ENCODE results near the gene RELN. TPM values are rescaled to one million over a fixed set of nuclear protein-coding genes. Genes with fewer than 3 reads are reported as not detected.
A peak's percentile ranks its signal among the peaks of the same experiment; 100 is the strongest.

Gene RELN
- polyA plus RNA-seq, 1 experiment = 4.3 TPM

DNA sequence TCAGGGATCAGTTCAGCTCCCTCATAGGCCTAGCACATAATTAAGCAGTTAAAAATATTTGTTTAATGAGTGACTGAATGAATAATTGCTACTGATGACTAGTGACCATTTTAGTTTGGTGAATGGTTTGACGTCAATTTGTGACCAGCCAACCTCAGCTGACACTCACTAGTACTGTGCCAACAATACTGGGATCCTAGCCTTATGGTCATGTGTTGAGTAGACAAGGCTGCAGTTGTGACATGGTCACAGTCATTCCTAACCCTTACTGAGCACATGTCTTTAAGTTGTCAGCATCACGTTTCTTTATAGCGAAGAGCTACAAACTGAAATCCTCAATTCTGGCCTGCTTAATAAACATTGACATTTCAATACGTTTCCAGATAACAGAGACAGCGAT lies 456.5 kb downstream of the RELN start:
- no peak for DNase-seq (ENCODE audit: low read depth)
- TF ChIP-seq, protein P1, sequence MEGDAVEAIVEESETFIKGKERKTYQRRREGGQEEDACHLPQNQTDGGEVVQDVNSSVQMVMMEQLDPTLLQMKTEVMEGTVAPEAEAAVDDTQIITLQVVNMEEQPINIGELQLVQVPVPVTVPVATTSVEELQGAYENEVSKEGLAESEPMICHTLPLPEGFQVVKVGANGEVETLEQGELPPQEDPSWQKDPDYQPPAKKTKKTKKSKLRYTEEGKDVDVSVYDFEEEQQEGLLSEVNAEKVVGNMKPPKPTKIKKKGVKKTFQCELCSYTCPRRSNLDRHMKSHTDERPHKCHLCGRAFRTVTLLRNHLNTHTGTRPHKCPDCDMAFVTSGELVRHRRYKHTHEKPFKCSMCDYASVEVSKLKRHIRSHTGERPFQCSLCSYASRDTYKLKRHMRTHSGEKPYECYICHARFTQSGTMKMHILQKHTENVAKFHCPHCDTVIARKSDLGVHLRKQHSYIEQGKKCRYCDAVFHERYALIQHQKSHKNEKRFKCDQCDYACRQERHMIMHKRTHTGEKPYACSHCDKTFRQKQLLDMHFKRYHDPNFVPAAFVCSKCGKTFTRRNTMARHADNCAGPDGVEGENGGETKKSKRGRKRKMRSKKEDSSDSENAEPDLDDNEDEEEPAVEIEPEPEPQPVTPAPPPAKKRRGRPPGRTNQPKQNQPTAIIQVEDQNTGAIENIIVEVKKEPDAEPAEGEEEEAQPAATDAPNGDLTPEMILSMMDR (IDR thresholded peaks at IDR 0.05; ENCODE audit: insufficient read depth, low read depth, low read length) = no peak
- CTCF ChIA-PET = interaction anchor here (0.7 to 1.2 kb wide), 2 partner anchors 10 to 1363 kb away, joined by 3 to 4 read pairs; no protein-coding TSS in a partner anchor

DNA sequence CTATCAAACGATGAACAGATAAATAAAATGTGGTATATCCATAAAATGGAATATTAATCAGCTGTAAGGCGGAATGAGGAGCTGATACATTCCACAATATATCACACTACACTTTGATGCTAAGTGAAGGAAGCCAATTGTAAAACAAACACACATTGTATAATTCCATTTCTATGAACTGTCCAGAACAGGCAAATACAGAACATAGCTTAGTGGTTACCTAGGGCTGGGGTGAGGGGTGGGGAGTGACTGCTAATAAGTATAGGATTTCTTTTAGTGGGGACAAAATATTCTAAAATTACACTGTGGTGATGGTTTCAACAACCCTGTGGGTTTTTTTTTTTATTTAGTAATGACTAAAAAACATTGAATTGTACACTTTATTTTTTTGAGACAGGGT lies 461.3 kb downstream of the RELN start:
- Histone ChIP-seq H3K4me3 (ENCODE audit: low read depth, low read length) (no peak overlapping the region), H3K36me3 (ENCODE audit: control insufficient read depth, insufficient read depth, low read length) (no peaks in the 10 kb centered on the region), H3K27me3 (ENCODE audit: control insufficient read depth, insufficient read depth, low read length) (no peaks in the 10 kb centered on the region)
- TF ChIP-seq, protein P1 (IDR thresholded peaks at IDR 0.05; ENCODE audit: insufficient read depth, low read depth, low read length) = no peak
- POLR2A ChIA-PET = no interaction called here
- CTCF ChIA-PET = no interaction called here
- no peak for DNase-seq (ENCODE audit: low read depth)

More for the DNA sequence above, 456.5 kb downstream of the RELN start:
- POLR2A ChIA-PET = no interaction called here
- H3K36me3 ChIP-seq (ENCODE audit: control insufficient read depth, insufficient read depth, low read length) = no peaks in the 10 kb centered on the region
- no peaks in the 10 kb centered on the region for H3K27me3 ChIP-seq (ENCODE audit: control insufficient read depth, insufficient read depth, low read length)
- H3K4me3 ChIP-seq (ENCODE audit: low read depth, low read length) = no peak overlapping the region

DNA sequence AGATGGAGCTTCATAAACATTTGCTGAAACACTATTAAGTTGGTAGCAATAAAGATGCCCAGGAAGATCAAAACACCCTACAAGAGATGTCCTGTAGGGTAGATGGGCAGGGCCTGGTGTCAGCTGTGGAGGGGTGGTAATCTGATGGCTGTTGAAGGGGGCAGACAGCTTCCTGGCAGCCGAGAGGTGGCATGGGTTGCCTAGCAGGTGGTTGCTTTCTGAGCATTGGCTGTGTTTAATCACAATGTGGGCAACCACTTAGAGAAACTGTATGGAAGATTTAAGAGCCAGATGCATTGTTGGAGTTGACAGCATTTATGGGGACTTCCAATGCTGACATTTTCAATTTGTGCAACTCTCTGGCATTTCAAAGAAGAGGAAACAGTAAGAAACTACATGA lies 463.5 kb downstream of the RELN start:
- TF ChIP-seq, protein P1 (IDR thresholded peaks at IDR 0.05; ENCODE audit: insufficient read depth, low read depth, low read length) = no peak
- Histone ChIP-seq H3K36me3 (ENCODE audit: control insufficient read depth, insufficient read depth, low read length) (no peaks in the 10 kb centered on the region), H3K27me3 (ENCODE audit: control insufficient read depth, insufficient read depth, low read length) (peaks cover 2% of the 10 kb centered on the region; the same call in 1 of the 2 replicates), H3K4me3 (ENCODE audit: low read depth, low read length) (no peak overlapping the region)
- CTCF ChIA-PET = interaction anchor here (0.9 to 1.4 kb wide), 2 partner anchors 634 to 636 kb away, joined by 3 to 4 read pairs; no protein-coding TSS in a partner anchor
- POLR2A ChIA-PET = no interaction called here
- no peak for DNase-seq (ENCODE audit: low read depth)

DNA sequence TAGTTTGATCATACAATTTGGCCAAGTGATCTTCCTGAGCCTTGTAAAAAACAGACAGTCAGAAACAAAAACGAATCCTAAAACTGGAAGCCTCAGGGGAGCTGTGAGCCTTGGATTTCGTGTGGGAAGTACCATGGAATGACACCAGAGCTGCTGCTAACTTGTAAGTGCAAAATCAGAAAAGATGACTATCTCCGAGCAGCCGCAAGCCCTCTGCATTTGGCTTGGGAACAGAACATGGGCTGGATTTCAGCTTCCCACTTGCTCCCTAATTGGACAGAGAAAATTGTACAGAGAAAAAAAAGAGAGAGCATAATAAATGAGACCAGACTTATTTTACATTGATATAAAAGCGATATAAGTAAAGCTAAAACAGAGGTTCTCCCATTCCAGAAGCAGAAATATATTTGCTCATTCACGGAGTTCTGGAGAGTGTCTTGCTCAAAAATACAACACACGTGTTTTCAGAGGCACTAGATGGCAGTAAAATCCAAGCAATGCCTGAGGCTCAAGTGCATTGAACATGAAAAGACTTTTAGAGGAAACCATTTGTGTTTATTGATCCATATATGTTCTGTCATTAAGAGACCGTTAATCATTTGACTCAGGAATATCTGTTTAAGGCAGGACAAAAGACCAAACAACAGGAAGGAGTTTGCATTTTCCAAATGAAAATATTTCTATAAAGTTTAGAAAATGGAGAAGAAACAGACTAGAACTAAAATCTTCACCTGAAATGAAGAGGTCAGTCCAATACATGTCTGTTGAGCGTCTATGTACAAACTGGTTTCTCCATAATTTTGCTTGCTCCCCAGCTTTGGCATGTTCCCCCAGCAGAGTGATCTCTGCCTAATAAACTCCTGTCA lies 465.2 kb downstream of the RELN start:
- H3K36me3 ChIP-seq (ENCODE audit: control insufficient read depth, insufficient read depth, low read length) = no peaks in the 10 kb centered on the region
- H3K4me3 ChIP-seq (ENCODE audit: low read depth, low read length) = no peak overlapping the region
- ChIA-PET CTCF (interaction anchor here (0.6 to 1.7 kb wide), 7 partner anchors 11 to 1323 kb away, joined by 3 to 6 read pairs (median 3); no protein-coding TSS in a partner anchor), POLR2A (no interaction called here)
- DNase-seq (ENCODE audit: low read depth) = no peak
- peaks cover 2% of the 10 kb centered on the region; the same call in 1 of the 2 replicates for H3K27me3 ChIP-seq (ENCODE audit: control insufficient read depth, insufficient read depth, low read length)
- TF ChIP-seq, protein P1 (IDR thresholded peaks at IDR 0.05; ENCODE audit: insufficient read depth, low read depth, low read length) = peak; percentile 41

DNA sequence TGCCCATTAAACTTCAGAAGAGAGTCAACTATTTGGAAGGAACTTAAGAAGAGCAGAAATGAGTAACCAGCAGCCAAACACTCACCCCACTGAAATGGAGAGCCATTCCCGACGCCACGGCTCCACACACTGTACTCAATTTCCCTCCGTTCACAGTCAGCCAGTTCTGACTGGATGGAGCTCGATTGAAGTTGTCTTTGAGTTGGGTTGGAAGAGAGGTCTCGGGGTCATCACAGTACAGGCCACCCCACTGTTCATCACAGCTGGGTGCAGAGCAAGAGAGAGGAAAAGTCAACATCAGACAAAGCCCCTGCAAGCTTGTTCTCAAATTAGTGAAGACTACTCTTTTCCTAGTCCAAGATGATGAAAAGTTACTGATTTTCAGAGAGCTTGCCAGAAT lies 467.5 kb downstream of the RELN start:
- Histone ChIP-seq H3K27me3 (ENCODE audit: control insufficient read depth, insufficient read depth, low read length) (peaks cover 2% of the 10 kb centered on the region; the same call in 1 of the 2 replicates), H3K36me3 (ENCODE audit: control insufficient read depth, insufficient read depth, low read length) (no peaks in the 10 kb centered on the region), H3K4me3 (ENCODE audit: low read depth, low read length) (no peak overlapping the region)
- TF ChIP-seq, protein P1 (IDR thresholded peaks at IDR 0.05; ENCODE audit: insufficient read depth, low read depth, low read length) = no peak
- DNase-seq (ENCODE audit: low read depth) = no peak
- ChIA-PET CTCF (no interaction called here), POLR2A (no interaction called here)

Measured in BJ (cell line).